Measurements from ENCODE around the gene ADPGK.

ADPGK gene

GRCh38 chr15:72790302-72790910 is 6.8 kb upstream of the ADPGK start:
- DNase-seq (ENCODE audit: low spot score) = no peak

- no peak for DNase-seq (ENCODE audit: low spot score)
Measured at GRCh38 chr15:72787526-72787925, 4.0 kb upstream of the ADPGK start.

- no peak for DNase-seq (ENCODE audit: low spot score)
Measured at GRCh38 chr15:72786676-72787345, 3.3 kb upstream of the ADPGK start.

- no peak for DNase-seq (ENCODE audit: low spot score)
Measured at GRCh38 chr15:72786242-72786641, 2.7 kb upstream of the ADPGK start.

GRCh38 chr15:72785841-72786240 is 2.3 kb upstream of the ADPGK start:
- DNase-seq (ENCODE audit: low spot score) = no peak

GRCh38 chr15:72785432-72785831 is 1.9 kb upstream of the ADPGK start:
- no peak for DNase-seq (ENCODE audit: low spot score)

GRCh38 chr15:72784456-72784876 is 908 bp upstream of the ADPGK start:
- DNase-seq (ENCODE audit: low spot score) = no peak

- DNase-seq (ENCODE audit: low spot score) = no peak
Measured at GRCh38 chr15:72783004-72783639, 436 bp downstream of the ADPGK start.

GRCh38 chr15:72782274-72783003 is 1.1 kb downstream of the ADPGK start:
- no peak for DNase-seq (ENCODE audit: low spot score)

GRCh38 chr15:72781631-72782030 is 1.9 kb downstream of the ADPGK start:
- no peak for DNase-seq (ENCODE audit: low spot score)

- DNase-seq (ENCODE audit: low spot score) = no peak
Measured at GRCh38 chr15:72778796-72779195, 4.8 kb downstream of the ADPGK start.

- DNase-seq (ENCODE audit: low spot score) = no peak
Measured at GRCh38 chr15:72774696-72775383, 8.7 kb downstream of the ADPGK start.

GRCh38 chr15:72771329-72771725 is 12.2 kb downstream of the ADPGK start:
- no peak for DNase-seq (ENCODE audit: low spot score)

GRCh38 chr15:72770673-72771328 is 12.8 kb downstream of the ADPGK start:
- DNase-seq (ENCODE audit: low spot score) = no peak

- no peak for DNase-seq (ENCODE audit: low spot score)
Measured at GRCh38 chr15:72766780-72767179, 16.8 kb downstream of the ADPGK start.

GRCh38 chr15:72766025-72766424 is 17.5 kb downstream of the ADPGK start:
- DNase-seq (ENCODE audit: low spot score) = no peak

- no peak for DNase-seq (ENCODE audit: low spot score)
Measured at GRCh38 chr15:72764656-72765055, 18.9 kb downstream of the ADPGK start.

- DNase-seq (ENCODE audit: low spot score) = no peak
Measured at GRCh38 chr15:72760590-72761260, 22.8 kb downstream of the ADPGK start.

- DNase-seq (ENCODE audit: low spot score) = no peak
Measured at GRCh38 chr15:72758182-72758581, 25.4 kb downstream of the ADPGK start.

- DNase-seq (ENCODE audit: low spot score) = no peak
Measured at GRCh38 chr15:72754096-72754495, 29.5 kb downstream of the ADPGK start.
